ENCODE data around the gene PSTPIP1.

DNA sequence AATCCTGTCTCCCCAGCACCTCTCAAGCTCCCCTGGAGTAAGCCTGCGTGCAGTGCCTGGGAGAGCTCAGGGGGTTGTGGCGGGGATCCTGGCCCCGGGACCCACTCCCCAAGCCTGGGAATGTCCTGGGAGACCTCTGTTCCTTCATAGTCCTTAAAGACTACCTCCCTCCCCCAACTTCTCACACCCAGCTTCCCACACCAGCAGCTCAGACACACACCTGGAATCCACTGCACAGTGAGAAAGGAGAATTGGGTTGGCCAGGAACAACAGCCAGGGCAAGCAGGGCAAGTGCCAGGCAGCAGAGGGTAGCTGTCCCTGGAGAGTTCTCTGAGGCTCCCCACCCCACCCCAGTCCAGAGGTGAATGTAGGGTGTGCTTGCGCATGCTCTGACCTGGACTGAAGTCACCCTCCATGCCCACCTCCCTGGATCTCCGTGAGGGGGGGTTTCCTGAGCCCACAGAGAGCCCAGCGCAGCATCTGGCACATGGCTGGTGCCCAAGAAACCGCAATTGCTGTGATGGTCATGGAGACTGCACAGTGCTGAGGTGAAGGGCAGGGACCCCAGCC, 22.2 kb downstream of the PSTPIP1 start:
- no peak for TF ChIP-seq POLR2AphosphoS5 (IDR thresholded peaks at IDR 0.05)
- TF ChIP-seq, protein P1, sequence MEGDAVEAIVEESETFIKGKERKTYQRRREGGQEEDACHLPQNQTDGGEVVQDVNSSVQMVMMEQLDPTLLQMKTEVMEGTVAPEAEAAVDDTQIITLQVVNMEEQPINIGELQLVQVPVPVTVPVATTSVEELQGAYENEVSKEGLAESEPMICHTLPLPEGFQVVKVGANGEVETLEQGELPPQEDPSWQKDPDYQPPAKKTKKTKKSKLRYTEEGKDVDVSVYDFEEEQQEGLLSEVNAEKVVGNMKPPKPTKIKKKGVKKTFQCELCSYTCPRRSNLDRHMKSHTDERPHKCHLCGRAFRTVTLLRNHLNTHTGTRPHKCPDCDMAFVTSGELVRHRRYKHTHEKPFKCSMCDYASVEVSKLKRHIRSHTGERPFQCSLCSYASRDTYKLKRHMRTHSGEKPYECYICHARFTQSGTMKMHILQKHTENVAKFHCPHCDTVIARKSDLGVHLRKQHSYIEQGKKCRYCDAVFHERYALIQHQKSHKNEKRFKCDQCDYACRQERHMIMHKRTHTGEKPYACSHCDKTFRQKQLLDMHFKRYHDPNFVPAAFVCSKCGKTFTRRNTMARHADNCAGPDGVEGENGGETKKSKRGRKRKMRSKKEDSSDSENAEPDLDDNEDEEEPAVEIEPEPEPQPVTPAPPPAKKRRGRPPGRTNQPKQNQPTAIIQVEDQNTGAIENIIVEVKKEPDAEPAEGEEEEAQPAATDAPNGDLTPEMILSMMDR (IDR thresholded peaks at IDR 0.05): no peak
- no peak for TF ChIP-seq POLR2A (IDR thresholded peaks at IDR 0.05)
